ENCODE data around the gene COQ8B.
"Not testable (repeated sequence)": the region's sequence is repeated elsewhere in the genome, so short reads cannot be mapped to it uniquely, and the experiment has no call there.

Gene COQ8B

DNA sequence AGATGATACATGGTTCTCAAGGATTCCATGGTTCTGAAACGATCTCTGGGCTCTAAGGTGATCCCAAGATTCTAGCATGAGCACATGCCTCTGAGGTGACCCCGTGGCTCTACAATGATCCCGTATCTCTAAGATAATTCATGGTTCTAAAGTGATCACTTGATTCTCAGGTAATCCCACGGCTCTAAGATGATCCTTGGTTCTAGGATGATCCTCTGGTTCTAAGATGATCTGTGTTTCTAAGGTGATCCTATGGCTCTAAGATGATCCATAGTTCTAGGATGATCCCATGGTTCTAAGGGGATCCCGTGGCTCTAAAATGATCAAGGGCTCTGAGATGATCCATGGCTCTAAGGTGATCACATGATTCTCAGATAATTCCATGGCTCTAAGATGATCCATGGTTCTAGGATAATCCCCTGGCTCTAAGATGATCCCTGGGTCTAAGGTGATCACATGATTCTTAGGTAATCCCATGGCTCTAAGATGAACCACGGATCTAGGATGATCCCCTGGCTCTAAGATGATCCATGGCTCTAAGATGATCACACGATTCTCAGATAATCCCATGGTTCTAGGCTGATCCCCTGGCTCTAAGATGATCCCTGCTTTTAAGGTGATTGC is 47.6 kb downstream of the COQ8B start:
- DNase-seq, result no peak

DNA sequence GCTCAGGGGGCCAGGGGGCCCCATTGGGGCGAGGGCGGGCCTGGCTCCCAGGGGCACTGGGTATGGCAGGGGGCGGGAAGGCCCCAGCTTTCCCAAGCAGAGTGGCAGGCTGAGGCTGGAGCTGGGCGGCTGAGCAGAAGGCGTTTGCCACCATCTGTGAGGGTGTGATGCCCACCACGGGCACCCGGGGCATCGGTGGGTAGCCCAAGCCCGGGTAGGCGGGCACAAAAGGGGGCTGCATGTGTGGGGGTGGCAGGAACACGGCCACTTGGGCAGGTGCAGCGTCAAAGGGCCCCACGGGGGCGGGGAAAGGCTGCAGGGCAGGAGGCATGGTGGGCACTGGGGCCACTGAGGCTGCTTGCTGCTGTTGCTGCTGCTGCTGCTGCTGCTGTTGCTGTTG is 49.1 kb downstream of the COQ8B start:
- no peak for DNase-seq

DNA sequence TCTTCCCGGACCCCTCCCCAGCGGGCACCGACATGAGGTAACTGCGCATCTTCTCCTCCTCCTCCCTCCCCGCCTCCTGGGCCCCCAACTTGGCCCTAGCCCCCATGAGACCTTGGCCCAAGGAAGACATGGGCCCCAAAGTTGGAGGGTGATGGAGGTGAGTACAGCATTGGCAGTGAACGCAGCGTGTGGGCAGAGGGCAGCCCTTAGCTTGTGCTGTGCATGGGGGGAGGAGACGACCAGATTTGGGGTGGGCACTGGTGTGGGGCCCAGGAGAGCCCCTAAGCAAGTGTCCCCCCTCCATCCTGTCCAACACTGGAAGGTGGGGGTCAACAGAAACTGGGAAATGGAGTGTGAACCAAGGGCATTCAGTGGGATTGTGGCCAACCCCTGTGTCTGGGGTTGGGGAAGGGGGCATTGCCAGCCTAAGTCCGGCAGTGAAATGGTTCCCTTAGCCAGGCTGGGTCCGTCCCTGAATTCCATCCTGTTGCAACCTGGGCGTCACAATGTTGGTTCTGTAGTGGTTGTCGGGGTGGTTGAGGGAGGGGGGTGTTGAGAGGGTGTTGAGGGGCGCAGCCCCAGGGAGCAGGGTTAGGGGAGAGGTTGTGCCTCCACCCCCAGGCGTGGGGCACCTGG is 49.8 kb downstream of the COQ8B start:
- no peak for DNase-seq

DNA sequence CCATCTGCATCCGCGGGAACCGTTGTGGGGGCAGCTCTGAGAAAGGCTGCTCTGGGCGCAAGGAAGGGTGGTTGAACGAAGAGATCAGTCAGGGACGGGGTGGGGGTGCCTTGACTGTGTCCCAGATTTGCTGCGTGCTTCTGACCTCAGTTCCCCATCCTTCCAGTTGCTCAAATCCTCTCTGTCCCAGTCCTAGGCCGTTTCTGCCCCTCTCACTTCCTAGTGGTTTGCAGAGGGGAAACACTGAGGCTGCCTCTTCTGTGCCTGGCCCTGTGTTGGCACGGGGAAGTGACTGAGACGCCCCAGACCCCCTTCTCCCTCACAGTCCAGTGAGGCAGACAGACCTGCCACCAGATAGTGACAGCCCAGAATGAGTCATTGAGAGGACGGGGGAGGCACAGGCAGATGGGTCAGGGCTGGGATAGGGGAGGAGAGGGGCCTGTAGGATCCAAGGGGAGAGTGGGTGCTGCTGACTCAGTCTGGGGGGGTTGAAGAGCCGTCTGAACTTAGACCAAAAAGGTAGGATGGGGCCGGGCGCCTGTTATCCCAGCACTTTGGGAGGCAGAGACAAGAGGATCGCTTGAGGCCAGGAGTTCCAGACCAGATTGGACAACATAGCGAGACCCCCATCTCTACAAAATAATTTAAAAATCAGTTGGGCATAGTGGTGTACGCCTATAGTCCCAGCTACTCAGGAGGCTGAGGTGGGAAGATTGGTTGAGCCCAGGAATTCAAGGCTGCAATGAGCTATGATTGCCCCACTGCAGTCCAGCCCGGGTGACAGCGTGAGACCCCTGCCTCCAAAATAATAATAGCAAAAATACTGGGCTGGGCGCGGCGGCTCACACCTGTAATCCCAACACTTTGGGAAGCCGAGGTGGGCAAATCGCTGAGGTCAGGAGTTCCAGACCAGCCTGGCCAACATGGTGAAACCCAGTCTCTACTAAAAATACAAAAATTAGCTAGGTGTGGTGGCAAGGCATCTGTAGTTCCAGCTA is 52.7 kb downstream of the COQ8B start:
- DNase-seq, result peak in 5 of 56 donors; percentile 21 to 54 (median 37)

DNA sequence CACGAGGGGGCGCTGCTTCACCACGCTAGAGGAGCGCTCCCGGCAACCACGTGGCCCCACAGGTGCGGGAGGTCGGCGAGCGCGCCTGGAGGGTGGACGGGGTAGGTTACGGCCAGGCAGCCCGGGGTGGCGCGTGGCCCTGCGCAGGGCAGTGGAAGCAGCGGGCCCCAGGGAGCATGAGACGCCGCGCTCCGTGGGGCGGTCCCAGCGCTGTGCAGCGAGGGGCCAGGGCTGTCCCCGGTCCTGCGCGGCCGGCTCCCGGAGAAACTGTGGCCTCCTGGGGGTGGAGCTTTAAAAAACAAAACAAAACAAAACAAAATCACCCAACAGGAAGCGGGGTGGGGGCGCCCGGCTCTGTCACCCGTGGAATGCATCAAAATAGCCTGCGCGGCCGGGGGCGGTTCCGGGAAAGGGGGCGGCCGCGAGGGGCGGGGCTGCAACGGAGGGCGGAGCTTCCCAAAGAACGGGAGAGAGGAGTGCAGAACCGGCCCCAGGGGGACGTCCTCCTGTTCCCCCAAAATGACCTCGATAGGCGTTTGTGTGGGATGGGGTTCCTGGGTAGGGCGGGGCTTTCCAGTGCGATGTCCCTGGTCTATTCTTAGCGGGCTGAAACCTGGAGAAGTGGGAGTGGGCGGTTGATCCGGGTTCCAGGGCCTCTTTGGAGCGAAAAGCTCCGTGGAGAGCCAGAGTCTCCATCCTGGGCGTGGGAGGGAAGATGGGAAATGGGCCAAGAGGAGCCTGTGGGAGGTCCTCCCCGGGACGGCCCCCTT is 53.6 kb downstream of the COQ8B start:
- peak in 54 of 56 donors; percentile 37 to 94 (median 72) for DNase-seq

DNA sequence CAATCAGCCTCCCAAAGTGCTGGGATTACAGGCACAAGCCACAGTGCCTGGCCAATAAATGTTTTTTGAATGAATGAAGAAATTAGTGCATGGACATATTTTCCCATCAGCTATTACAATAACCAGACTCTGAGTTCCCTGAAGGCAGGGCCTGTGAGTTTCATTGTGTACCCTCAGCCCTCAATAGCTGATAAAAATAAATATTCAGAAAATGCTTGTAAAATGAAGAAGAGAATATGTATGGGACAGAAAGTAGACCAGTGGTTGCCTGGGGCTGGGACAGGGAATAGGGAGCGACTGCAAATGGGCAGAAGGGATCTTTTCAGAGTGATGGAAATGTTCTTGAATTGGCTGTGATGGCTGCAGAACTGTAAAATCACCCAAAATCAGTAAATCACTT is 55.1 kb downstream of the COQ8B start:
- no peak for DNase-seq

DNA sequence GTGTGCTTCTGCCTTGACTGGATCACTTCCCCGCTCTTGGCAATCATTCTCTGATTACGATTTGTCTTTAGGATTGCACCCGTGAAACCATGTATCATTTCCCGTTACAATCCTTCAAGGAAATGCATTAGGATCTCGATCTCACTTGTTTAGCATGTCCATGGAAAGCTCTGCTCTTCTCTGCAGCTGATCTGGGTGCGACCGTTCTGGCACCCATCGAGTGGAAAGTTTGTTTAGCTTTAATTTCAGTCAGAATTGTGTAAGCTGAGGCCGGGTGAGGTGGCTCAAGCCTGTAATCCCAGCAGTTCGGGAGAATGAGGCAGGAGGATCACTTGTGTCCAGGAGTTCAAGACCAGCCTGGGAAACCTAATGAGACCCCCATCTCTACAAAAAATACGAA is 57.1 kb downstream of the COQ8B start:
- no peak for DNase-seq

DNA sequence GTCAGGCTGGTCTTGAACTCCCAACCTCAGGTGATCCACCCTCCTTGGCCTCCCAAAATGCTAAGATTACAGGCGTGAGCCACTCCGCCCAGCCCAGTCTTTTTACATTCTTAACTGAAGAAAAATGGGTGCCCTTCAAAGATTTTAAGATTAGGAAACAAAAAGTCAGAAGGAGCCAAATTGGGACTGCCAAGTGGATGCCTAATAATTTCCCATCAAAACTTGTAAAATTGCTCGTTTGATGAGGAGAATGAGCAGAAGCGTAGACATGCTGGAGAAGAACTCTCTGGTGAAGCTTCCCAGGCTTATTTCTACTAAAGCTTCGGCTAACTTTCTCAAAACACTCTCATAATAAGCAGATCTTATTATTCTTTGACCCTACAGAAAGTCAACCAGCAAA is 57.6 kb downstream of the COQ8B start:
- no peak for DNase-seq

DNA sequence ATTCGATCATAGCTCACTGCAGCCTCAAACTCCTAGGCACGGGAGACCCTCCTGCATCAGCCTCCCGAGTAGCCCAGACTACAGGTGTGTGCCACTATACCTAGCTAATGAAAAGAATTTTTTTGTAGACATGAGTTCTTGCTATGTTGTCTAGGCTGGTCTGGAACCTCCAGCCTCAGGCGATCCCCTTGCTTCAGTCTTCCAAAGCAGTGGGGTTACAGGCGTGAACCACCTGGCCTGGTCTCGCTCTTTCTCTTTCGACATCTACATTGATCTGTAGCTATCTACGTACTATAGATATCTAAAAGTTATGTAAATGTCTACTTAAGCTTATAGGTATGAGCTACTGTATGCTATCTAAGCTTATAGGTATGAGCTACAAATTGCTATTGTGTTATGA is 58.7 kb downstream of the COQ8B start:
- DNase-seq, result no peak

DNA sequence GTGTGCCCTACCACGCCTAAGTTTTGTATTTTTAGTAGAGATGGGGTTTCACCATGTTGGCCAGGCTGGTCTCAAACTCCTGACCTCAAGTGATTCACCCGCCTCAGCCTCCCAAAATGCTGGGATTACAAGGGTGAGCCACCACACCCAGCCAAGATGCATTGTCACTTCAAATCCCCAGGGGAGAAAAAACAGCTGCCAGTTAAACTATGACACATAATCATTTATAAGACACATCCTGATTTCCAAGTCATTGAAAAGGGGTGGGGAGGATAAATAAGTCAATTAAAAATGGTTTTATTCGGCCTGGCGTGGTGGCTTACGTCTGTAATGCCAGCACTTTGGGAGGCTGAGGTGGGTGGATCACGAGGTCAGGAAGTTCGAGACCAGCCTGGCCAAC is 61.0 kb downstream of the COQ8B start:
- not testable (repeated sequence) for DNase-seq

DNA sequence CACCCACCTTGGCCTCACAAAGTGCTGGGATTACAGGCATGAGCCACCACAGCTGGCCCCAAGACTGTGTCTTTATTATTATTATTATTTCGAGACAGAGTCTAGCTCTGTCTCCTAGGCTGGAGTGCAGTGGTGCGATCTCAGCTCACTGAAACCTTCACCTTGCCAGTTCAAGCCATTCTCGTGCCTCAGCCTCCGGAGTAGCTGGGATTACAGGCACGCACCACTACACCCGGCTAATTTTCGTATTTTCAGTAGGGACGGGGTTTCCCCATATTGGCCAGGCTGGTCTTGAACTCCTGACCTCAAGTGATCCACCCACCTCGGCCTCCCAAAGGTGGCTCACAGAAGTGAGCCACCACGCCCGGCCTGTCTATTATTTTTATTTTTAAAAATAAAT is 64.4 kb downstream of the COQ8B start:
- DNase-seq, result not testable (repeated sequence)

DNA sequence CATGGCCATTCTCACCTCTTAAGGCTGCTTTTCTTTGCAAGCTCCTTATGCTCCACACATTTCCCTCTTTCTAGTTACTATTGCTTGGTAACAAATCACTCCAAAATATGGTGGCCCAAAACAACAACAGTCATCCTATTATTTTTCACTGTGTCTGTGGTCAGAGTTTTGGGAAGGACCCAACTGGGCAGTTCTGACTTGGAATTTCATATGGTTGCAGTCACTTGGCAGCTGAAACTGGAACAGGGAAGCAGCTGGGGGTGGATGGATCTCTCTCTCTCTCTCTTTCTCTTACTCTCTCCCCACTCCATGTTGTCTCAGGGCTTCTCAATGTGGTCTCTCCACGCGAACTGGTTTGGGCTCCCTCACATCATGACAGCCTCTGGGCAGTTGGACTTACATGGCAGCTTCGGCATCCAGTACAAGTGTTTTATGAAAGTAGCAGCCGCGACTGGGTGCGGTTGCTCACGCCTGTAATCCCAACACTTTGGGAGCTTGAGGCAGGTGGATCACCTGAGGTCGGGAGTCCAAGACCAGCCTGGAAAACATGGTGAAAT is 65.9 kb downstream of the COQ8B start:
- DNase-seq, result no peak

DNA sequence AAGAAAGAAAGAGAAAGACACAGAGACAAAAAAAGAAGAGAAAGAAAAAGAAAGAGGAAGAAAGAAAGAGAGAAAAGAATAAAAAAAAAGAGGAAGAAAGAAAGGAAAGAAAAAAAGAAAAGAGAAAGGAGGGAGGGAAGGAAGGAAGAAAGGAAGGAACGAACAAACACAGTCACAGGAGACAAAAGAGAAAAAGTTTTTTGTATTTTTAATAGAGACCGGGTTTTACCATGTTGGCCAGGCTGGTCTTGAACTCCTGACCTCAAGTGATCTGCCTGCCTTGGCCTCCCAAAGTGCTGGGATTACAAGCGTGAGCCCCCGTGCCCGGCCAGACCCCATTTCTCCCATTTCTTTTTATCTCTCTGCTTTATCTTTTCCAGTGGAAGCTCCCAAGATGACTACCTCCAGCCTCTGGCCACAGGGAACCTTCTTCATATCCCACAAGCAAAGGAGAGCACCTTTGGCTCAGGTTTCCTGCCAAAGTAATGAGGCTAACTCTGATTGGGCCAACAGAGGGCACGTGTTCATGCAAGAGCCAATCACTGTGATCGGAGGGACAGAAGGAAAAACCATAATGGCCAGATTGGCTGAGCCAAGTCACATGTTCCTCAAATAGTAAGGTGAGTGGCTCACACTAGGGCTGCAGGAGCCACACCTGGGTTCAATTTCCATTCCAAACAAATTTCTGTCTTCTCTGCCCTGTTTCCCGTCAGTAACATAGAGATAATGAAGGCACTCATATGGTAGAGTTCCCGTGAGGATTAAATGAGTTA is 66.6 kb downstream of the COQ8B start:
- not testable (repeated sequence) for DNase-seq

DNA sequence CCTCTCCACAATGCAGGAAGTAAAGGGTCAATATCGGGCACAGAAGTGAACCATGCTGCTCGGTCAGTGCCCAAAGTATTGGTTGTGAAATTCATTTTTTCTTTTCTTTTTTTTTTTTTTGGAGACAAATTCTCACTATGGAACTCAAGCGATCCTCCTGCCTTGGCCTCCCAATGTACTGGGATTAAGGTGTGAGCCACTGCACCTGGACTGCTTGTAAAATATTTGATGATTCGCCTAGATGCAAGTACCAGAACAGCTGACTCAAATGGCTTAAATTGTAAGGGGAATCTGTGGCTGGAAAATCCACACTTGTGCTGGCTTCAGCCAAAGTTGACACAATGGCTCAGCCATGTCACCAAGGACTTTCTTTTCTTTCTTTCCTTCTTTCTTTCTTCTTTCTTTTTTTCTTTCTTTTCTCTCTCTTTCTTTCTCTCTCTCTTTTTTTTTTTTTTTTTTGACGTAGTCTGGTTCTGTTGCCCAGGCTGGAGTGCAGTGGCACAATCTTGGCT is 69.9 kb downstream of the COQ8B start:
- DNase-seq, result no peak

DNA sequence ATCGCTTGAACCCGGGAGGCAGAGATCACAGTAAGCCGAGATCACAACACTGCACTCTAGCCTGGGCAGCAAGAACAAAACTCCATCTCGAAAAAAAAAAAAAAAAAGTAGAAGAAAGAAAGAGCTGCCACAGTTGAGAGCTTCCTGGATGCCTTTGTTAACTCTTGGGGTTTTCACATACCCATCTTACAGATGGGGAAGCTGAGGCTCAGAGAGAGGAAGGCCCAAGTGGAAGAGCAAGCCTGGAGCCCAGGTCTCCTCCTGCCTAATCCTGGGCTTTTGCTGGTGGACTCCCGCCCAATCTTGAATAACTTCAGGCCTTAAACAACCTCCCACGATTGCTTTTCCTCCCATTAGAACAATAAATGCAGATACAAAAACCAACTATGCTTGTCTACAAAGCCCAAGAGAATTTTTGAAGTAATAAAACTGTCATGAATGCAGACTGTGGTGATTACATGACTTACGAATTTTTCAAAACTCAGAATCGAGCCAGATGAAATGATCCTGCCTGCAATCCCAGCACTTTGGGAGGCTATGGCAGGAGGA is 73.9 kb downstream of the COQ8B start:
- no peak for DNase-seq

DNA sequence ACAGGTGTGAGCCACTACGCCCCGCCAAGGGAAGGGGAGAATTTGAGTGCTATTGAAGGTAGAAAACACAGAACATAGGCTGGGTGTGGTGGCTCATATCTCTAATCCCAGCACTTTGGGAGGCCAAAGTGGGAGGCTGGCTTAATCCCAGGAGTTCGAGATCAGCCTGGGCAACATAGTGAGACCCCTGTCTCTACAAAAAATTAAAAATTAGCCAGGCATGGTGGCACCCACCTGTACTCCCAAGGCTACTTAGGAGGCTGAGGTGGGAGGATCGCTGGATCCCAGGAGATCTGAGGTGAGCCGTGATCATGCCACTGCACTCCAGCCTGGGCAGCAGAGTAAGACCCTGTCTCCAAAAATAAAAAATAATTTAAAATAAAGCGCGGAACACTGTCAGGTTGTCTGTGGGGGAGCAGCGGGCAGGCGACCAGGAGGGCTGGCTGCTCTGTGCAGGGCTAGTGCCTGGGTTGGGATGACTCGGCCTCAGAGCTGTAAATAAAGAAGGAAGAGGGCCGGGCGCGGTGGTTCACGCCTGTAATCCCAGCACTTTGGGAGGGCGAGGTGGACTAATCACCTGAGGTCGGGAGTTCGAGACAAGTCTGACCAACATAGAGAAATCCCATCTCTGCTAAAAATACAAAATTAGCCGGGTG is 74.5 kb downstream of the COQ8B start:
- no peak for DNase-seq
